ENCODE data around the gene ZYX.
A peak's percentile ranks its signal among the peaks of the same experiment; 100 is the strongest.

ZYX gene

DNA sequence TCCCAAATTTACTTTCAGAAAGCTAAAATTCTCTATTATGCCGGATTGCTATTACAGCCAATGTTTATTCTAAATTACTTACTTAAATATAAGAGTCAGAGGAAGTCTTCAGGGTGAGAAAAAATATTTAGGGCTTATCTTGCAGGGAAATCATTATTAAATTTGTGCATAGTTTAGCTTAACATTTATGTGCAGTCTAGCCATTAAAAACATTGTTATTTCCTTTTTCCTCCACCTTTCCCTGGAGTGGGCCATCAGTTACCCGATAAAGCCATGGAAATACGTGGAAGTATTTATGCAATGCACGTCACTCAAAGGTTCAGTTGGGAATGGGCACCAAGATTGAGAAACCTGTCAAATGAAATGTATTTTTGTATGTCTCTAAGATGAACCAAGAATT, 52.6 kb downstream of the ZYX start:
- no peaks in the 10 kb centered on the region for H3K36me3 ChIP-seq (ENCODE audit: low read depth)
- peaks cover 32% of the 10 kb centered on the region for H3K4me1 ChIP-seq (ENCODE audit: insufficient read depth, poor library complexity, severe bottlenecking)
- H3K27ac ChIP-seq (ENCODE audit: poor library complexity, severe bottlenecking) = no peak overlapping the region
- DNase-seq (ENCODE audit: low spot score) = no peak
- no peak for ATAC-seq (ENCODE audit: low read depth)
- TF ChIP-seq, protein P1, sequence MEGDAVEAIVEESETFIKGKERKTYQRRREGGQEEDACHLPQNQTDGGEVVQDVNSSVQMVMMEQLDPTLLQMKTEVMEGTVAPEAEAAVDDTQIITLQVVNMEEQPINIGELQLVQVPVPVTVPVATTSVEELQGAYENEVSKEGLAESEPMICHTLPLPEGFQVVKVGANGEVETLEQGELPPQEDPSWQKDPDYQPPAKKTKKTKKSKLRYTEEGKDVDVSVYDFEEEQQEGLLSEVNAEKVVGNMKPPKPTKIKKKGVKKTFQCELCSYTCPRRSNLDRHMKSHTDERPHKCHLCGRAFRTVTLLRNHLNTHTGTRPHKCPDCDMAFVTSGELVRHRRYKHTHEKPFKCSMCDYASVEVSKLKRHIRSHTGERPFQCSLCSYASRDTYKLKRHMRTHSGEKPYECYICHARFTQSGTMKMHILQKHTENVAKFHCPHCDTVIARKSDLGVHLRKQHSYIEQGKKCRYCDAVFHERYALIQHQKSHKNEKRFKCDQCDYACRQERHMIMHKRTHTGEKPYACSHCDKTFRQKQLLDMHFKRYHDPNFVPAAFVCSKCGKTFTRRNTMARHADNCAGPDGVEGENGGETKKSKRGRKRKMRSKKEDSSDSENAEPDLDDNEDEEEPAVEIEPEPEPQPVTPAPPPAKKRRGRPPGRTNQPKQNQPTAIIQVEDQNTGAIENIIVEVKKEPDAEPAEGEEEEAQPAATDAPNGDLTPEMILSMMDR (IDR thresholded peaks at IDR 0.05; ENCODE audit: poor library complexity, severe bottlenecking) = no peak
- no peaks in the 10 kb centered on the region for H3K9me3 ChIP-seq (ENCODE audit: severe bottlenecking)
- no peak overlapping the region for H3K4me3 ChIP-seq (ENCODE audit: severe bottlenecking)
- H3K27me3 ChIP-seq (ENCODE audit: insufficient read depth, poor library complexity, severe bottlenecking) = no peaks in the 10 kb centered on the region

DNA sequence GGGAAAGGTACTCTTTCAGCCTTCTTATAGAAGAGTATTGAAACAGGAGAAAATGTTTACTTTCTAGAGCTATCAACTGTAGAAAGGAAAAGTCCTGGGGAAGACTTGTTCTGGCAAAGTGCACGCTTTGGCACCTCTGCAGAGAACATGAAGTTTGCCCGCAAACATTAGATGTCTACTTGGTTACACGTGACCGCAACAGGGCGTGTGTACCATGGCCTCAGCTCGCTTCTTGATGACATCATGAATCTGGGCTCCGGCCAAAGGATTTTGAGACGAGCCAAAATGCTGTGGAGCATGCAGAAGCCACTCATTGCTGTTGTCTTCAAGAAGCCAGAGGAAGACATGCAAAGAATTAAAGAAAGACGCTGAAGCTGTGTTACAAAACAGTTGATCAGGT, 53.5 kb downstream of the ZYX start:
- no peak for DNase-seq (ENCODE audit: low spot score)
- no peak overlapping the region for H3K4me3 ChIP-seq (ENCODE audit: severe bottlenecking)
- H3K27ac ChIP-seq (ENCODE audit: poor library complexity, severe bottlenecking) = no peak overlapping the region
- peak; percentile 38; the same call in 2 of the 3 replicates for ATAC-seq (ENCODE audit: low read depth)
- no peaks in the 10 kb centered on the region for H3K9me3 ChIP-seq (ENCODE audit: severe bottlenecking)
- H3K36me3 ChIP-seq (ENCODE audit: low read depth) = no peaks in the 10 kb centered on the region
- H3K4me1 ChIP-seq (ENCODE audit: insufficient read depth, poor library complexity, severe bottlenecking) = peaks cover 29% of the 10 kb centered on the region
- TF ChIP-seq, protein P1 (IDR thresholded peaks at IDR 0.05; ENCODE audit: poor library complexity, severe bottlenecking) = no peak
- H3K27me3 ChIP-seq (ENCODE audit: insufficient read depth, poor library complexity, severe bottlenecking) = no peaks in the 10 kb centered on the region

DNA sequence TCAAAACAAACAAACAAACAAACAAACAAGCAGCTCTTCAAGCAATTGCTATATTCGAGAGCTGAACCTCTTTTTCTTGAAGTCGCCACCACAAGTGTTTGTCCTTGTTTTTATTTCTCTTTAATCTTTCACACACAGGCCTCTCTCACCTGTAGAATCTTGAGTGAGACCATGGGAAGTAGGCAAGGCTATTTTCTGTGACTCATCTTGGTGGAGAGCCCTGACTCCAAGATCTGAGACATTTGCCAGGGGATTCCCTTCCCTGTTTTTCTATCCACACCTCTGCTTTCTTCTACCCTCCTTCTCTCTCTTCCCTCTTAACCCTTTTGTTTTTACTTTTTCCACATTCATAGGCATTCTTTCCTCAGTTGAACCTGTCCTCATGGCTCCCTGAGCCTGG, 54.1 kb downstream of the ZYX start:
- no peaks in the 10 kb centered on the region for H3K36me3 ChIP-seq (ENCODE audit: low read depth)
- DNase-seq (ENCODE audit: low spot score) (no peak), ATAC-seq (ENCODE audit: low read depth) (peak; percentile 57; the same call in 1 of the 3 replicates)
- no peak overlapping the region for H3K27ac ChIP-seq (ENCODE audit: poor library complexity, severe bottlenecking)
- H3K4me3 ChIP-seq (ENCODE audit: severe bottlenecking) = no peak overlapping the region
- TF ChIP-seq, protein P1 (IDR thresholded peaks at IDR 0.05; ENCODE audit: poor library complexity, severe bottlenecking) = no peak
- no peaks in the 10 kb centered on the region for H3K27me3 ChIP-seq (ENCODE audit: insufficient read depth, poor library complexity, severe bottlenecking)
- H3K9me3 ChIP-seq (ENCODE audit: severe bottlenecking) = no peaks in the 10 kb centered on the region
- peaks cover 23% of the 10 kb centered on the region for H3K4me1 ChIP-seq (ENCODE audit: insufficient read depth, poor library complexity, severe bottlenecking)

DNA sequence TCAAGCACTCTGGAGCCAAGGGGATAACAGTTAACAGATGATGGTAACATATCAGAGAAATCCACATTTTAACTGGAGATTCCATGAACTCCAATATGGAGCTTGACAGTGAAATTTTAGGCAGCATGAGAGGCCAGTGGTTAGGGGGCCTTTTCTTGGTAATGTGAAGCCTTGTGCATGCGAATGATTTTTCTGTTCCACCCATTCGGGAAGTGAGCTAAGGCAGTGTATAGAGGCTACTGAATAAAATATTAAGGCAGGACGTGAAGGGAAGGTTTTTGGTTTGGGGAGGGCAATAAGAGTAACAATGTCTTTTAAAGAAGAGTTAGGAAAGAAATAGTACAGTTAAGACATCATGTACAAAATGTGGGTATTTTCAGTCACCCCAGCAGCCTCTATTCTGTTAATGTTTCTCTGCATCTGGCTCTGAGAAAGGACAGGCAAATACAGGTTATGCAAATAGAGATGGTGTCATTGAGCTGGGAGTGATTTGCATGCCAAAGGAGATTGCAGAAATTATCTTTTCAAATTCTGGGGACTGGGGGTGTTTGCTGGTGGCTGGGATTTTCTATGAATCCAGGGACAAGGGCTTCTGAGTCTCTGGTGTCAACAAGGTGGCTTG, 55.3 kb downstream of the ZYX start:
- ATAC-seq (ENCODE audit: low read depth) (no peak), DNase-seq (ENCODE audit: low spot score) (no peak)
- Histone ChIP-seq H3K4me3 (ENCODE audit: severe bottlenecking) (no peak overlapping the region), H3K9me3 (ENCODE audit: severe bottlenecking) (no peaks in the 10 kb centered on the region), H3K36me3 (ENCODE audit: low read depth) (no peaks in the 10 kb centered on the region), H3K27me3 (ENCODE audit: insufficient read depth, poor library complexity, severe bottlenecking) (no peaks in the 10 kb centered on the region), H3K27ac (ENCODE audit: poor library complexity, severe bottlenecking) (no peak overlapping the region), H3K4me1 (ENCODE audit: insufficient read depth, poor library complexity, severe bottlenecking) (peaks cover 13% of the 10 kb centered on the region)
- TF ChIP-seq, protein P1 (IDR thresholded peaks at IDR 0.05; ENCODE audit: poor library complexity, severe bottlenecking) = no peak

DNA sequence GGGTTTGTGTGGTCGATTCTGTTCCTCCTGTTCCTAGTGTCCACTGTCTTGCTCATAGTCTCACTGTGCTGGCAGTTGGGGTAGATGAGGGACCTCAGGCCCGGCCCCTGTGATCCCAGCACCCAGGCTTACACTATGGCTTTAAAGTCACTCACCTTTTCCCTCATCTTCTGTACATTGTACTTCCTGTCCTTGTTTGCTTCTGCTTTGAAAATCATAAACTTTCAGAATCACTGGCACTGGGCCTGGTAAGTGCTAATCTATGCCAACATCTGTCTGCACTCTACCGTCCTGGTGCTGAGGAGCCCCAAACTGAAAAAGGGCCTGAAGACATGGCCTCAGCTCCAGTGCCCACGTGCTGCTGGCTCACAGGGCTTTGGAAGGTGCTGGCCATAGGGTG, 56.4 kb downstream of the ZYX start:
- TF ChIP-seq, protein P1 (IDR thresholded peaks at IDR 0.05; ENCODE audit: poor library complexity, severe bottlenecking) = no peak
- Histone ChIP-seq H3K36me3 (ENCODE audit: low read depth) (no peaks in the 10 kb centered on the region), H3K4me1 (ENCODE audit: insufficient read depth, poor library complexity, severe bottlenecking) (peaks cover 13% of the 10 kb centered on the region), H3K27me3 (ENCODE audit: insufficient read depth, poor library complexity, severe bottlenecking) (no peaks in the 10 kb centered on the region), H3K4me3 (ENCODE audit: severe bottlenecking) (no peak overlapping the region), H3K27ac (ENCODE audit: poor library complexity, severe bottlenecking) (no peak overlapping the region), H3K9me3 (ENCODE audit: severe bottlenecking) (no peaks in the 10 kb centered on the region)
- DNase-seq (ENCODE audit: low spot score) (no peak), ATAC-seq (ENCODE audit: low read depth) (no peak)

Measured in RWPE2 (cell line).